Urinary bladder (tissue), 4 donors: ENCODE data around the gene PPP4R3C. TPM values are rescaled to one million over a fixed set of nuclear protein-coding genes. Genes with fewer than 3 reads are reported as not detected.
"Not testable (repeated sequence)": the region's sequence is repeated elsewhere in the genome, so short reads cannot be mapped to it uniquely, and the experiment has no call there.

Experiments
- DNase-seq: peaks from one replicate; pipeline ENCODE4 v3.0.0-alpha.2; 2015; ENCODE audit errors: extremely low spot score
- H3K27ac ChIP-seq: one replicate; pipeline ENCODE4 v1.5.1; 2013; ENCODE audit warnings: low read depth, mild to moderate bottlenecking, moderate library complexity
- H3K36me3 ChIP-seq: one replicate; pipeline ENCODE4 v1.6.1; 2013; ENCODE audit warnings: mild to moderate bottlenecking, moderate library complexity; ENCODE audit not compliant: insufficient read depth
- H3K4me1 ChIP-seq: one replicate; pipeline ENCODE4 v1.6.1; 2013; ENCODE audit warnings: mild to moderate bottlenecking, moderate library complexity; ENCODE audit not compliant: insufficient read depth
- H3K4me3 ChIP-seq: one replicate; pipeline ENCODE4 v1.5.1; 2013; ENCODE audit warnings: low read depth, low read length
- WGBS: extraction: QIAGEN DNeasy Blood & Tissue Kit; methylation state at CpG from one replicate; pipeline ENCODE4 v1.1.7; 2013; 5-methylcytosine and 5-hydroxymethylcytosine counted together
- polyA plus RNA-seq: library from polyadenylated mRNA; stranded (reverse); fragments of 200-250 nt; gene quantifications from one replicate; pipeline ENCODE4 v1.2.3, GENCODE V29; 2013
- total RNA-seq: library from RNA; depleted of rRNA; stranded (reverse); fragments of >200 nt; gene quantifications from one replicate; pipeline ENCODE4 v1.2.3, GENCODE V29; 2014
- donor health status: healthy with polysubstance abuse.
- donor health status: healthy.

The PPP4R3C gene
- total RNA-seq, result not detected
- not detected for polyA plus RNA-seq

DNA sequence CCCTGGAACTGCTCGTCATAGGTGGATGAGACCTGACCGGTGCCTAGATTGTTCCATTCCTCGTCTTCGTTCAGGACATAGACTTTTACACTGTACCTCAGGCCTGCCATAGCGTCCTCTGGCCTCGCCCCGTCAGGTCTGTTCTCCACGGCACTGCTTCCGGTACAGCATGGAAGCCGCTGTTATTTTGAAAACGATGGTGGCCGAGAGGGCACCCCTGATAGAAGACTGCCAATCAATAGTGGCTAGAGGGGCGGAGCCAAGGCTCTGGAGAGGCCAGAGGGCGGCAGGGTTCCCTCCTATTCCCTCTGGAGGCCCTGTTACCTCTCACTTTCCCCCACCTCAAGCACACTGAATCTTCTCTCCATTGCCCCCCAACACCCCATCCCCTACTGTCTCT is at the start of gene PPP4R3C:
PPP4R3C (minus strand) TSS at position 155 of the 400 bp plus-strand sequence; CDS start at position 110, 45 bp downstream.
- WGBS, result 96% methylated on average over 14 of the region's 14 CpGs
- DNase-seq, result no peak
- no peak within 1 kb of the TSS for H3K27ac ChIP-seq
- no peaks in the 10 kb centered on the region for H3K4me1 ChIP-seq
- H3K4me3 ChIP-seq, result no peak within 1 kb of the TSS
- H3K36me3 ChIP-seq, result no peaks in the 10 kb centered on the region

DNA sequence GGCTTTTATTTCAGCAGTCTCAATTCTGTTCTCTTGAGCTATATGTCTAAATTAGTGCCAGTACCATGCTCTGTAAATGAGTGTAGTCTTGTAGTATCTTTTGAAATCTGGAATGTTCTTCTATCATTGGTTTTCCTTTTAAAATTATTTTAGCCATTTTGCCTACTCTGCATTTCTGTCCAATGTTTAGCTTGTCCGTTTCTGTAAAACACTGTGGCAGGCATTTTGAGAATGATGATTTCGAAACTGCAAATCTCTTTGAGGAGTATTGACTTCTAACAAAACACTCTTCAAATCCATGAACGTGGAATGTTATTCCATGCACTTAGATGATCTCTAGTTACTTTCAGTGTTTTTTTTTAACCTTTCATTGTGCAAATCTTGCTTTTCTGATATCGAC is 28.3 kb upstream of the PPP4R3C start:
- Histone ChIP-seq H3K4me1 (no peaks in the 10 kb centered on the region), H3K27ac (no peak overlapping the region), H3K4me3 (no peak overlapping the region), H3K36me3 (no peaks in the 10 kb centered on the region)
- DNase-seq, result no peak
- 84% methylated on average over 4 of the region's 4 CpGs for WGBS

DNA sequence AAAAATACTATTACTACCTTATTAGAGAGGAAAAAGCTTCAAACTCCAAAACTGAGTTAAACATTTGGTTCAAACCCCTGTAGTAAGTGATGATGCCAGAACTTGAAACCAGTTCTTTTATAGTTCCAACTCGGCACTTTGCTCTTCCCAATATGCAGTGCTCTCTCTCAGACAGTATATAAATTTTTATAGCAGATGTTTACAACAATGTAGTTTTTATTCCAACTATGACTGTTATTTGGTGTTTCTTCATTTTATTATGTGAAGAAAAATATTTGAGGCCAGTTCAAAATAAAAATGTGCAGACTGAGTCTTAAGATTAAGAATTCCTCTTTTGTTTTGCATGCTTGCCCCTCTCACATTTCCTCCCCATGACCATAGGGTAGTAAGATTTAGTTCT is 2.9 kb upstream of the PPP4R3C start:
- WGBS, result 26% methylated on average over 1 of the region's 1 CpG
- no peak for DNase-seq
- no peak overlapping the region for H3K27ac ChIP-seq
- no peak overlapping the region for H3K4me3 ChIP-seq
- H3K36me3 ChIP-seq, result no peaks in the 10 kb centered on the region
- H3K4me1 ChIP-seq, result no peaks in the 10 kb centered on the region

DNA sequence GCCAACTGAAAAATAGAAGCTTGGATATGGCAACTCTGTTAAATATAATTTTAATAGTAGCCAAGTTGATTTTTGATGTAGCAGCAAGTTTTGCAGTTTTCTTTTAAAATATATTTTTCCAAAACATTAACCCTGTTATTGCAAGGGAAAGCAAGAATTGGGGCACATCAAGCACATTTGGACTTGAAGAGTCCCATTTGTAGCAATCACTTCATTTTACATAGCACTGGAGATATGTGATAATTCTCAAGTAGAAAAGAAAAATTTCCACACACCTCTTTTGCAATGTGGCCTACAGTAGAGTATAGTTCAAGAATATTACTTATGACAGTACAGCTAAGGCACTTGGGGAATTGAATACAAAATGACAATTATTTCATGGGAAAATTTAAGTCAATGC is 1.9 kb upstream of the PPP4R3C start:
- no peaks in the 10 kb centered on the region for H3K36me3 ChIP-seq
- H3K27ac ChIP-seq, result no peak overlapping the region
- H3K4me1 ChIP-seq, result no peaks in the 10 kb centered on the region
- no peak overlapping the region for H3K4me3 ChIP-seq
- no peak for DNase-seq

DNA sequence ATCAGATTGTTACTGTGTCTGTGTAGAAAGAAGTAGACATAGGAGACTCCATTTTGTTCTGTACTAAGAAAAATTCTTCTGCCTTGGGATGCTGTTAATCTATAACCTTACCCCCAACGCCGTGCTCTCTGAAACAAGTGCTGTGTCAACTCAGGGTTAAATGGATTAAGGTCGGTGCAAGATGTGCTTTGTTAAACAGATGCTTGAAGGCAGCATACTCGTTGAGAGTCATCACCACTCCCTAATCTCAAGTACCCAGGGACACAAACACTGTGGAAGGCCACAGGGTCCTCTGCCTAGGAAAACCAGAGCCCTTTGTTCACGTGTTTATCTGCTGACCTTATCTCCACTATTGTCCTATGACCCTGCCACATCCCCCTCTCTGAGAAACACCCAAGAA is 4.0 kb downstream of the PPP4R3C start:
- WGBS, result 84% methylated on average over 5 of the region's 5 CpGs
- H3K36me3 ChIP-seq, H3K4me1 ChIP-seq, H3K27ac ChIP-seq, H3K4me3 ChIP-seq, DNase-seq: not testable (repeated sequence)

DNA sequence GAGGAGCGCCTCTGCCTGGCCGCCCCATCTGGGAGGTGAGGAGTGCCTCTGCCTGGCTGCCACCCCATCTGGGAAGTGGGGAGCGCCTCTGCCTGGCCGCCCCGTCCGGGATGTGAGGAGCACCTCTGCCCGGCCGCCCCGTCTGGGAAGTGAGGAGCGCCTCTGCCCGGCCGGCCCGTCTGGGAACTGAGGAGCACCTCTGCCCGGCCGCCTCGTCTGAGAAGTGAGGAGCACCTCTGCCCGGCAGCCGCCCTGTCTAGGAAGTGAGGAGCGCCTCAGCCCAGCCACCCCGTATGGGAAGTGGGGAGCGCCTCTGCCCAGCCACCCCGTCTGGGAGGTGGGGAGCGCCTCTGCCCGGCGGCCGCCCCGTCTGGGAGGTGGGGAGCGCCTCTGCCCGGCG is 4.6 kb downstream of the PPP4R3C start:
- not testable (repeated sequence) for H3K27ac ChIP-seq, H3K4me3 ChIP-seq, H3K4me1 ChIP-seq, H3K36me3 ChIP-seq, DNase-seq
- WGBS, result 85% methylated on average over 30 of the region's 30 CpGs

DNA sequence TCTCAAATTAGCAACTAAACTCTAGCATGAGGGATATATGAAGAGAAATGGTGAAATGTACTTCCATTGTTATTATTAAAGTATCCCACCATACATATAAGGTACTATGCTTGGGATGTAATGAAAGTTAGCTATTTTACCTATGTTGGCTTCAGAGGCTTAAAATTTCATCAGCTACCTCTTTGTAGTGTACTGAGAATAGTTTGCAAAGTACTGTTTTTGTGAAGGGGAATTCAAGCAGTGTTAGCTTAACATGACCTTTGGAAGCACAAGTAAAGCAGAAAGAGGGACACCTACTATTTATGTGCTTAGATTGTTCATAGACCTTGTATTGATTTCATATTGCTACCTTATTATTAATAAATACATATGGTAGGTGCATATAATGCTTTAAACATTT is 11.8 kb downstream of the PPP4R3C start:
- H3K4me1 ChIP-seq, result no peaks in the 10 kb centered on the region
- H3K27ac ChIP-seq, result no peak overlapping the region
- no peaks in the 10 kb centered on the region for H3K36me3 ChIP-seq
- H3K4me3 ChIP-seq, result no peak overlapping the region
- no peak for DNase-seq

DNA sequence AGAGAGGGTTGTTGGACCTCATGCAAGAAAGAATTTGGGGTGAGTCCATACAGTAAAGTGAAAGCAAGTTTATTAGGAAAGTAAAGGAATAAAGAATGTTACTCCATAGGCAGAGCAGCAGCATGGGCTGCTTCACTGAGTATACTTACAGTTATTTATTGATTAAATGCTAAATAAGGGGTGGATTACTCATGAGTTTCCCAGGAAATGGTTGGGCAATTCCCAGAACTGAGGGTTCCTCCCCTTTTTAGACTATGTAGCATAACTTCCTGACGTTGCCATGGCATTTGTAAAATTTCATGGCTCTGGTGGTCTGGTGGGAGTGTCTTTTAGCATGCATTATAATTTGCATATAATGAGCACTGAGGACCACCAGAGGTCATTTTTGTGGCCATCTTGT is 16.7 kb downstream of the PPP4R3C start:
- no peaks in the 10 kb centered on the region for H3K4me1 ChIP-seq
- H3K27ac ChIP-seq, result no peak overlapping the region
- DNase-seq, result no peak
- H3K36me3 ChIP-seq, result no peaks in the 10 kb centered on the region
- 72% methylated on average over 1 of the region's 1 CpG for WGBS
- H3K4me3 ChIP-seq, result no peak overlapping the region

DNA sequence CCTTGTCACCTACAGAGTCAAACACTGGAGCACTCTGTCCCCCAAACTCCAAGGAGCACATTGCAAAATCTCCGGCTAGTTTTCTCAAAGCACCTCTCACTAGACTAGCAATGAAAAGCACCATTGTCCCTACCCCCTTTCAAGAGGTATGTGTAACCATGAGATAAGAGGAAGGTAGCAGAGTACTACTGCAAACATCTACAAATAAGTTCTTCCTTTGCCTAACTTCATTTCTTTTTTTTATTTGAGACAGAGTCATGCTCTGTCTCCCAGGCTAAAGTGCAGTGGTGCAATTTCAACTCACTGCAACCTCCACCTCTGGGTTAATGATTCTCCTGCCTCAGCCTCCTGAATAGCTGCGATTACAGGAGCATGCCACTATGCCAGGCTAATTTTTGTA is 17.7 kb downstream of the PPP4R3C start:
- Histone ChIP-seq H3K4me1 (no peaks in the 10 kb centered on the region), H3K27ac (no peak overlapping the region), H3K4me3 (no peak overlapping the region), H3K36me3 (no peaks in the 10 kb centered on the region)
- 93% methylated on average over 2 of the region's 2 CpGs for WGBS
- no peak for DNase-seq

DNA sequence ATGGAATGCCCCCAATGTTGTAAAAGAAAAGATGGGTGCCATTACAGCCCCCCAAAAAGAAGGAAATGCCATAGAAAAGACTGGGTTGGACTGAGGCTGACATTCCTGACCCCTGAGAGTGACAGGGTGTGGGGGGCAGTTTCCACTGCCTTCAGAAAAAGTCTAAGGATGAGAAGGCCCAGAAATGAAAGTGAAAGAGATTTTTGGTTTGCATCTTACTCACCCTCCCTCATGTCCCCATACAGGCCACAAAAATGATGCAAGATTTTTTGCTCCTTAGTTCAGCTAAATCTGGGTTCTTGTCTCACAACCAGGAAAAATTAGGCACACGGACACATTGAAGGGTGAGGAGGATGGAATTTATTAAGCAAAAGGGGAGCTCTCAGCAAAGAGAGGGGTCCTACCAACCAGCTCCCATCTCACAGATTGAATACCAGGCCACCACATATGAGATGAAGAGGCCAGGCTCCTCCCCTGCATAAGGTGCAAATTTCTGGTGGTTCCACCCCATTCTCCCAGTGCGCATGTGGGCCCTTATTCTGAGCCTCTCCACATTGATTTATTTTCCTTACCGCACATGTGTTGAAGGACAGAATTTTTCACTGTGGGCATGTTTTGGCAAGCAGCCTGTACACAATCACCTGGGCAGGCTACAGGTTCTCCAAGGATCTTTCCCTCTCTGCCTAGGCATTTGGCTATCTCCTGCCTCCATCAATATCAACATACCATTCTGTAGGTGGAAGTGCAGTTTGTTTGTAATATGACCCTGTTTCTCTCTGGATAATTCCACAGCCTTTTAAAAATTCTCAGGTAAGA is 18.8 kb downstream of the PPP4R3C start:
- 60% methylated on average over 3 of the region's 3 CpGs for WGBS
- DNase-seq, result no peak
- no peaks in the 10 kb centered on the region for H3K36me3 ChIP-seq

DNA sequence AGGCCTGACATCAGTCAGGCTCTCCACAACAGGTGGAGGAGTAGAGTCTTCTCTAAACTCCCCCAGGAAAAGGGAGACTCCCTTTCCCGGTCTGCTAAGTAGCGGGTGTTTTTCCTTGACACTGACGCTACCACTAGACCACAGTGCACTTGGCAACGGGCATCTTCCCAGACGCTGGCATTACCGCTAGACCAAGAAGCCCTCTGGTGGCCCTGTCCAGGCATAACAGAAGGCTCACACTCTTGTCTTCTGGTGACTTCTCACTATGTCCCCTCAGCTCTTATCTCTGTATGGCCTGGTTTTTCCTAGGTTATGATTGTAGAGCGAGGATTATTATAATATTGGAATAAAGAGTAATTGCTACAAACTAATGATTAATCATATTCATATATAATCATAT is 20.7 kb downstream of the PPP4R3C start:
- H3K4me1 ChIP-seq, H3K27ac ChIP-seq, DNase-seq, H3K4me3 ChIP-seq, H3K36me3 ChIP-seq: not testable (repeated sequence)
- WGBS, result 98% methylated on average over 7 of the region's 7 CpGs

More for the DNA sequence above, 18.8 kb downstream of the PPP4R3C start:
- no peaks in the 10 kb centered on the region for H3K4me1 ChIP-seq
- H3K4me3 ChIP-seq, result no peak overlapping the region
- H3K27ac ChIP-seq, result no peak overlapping the region

DNA sequence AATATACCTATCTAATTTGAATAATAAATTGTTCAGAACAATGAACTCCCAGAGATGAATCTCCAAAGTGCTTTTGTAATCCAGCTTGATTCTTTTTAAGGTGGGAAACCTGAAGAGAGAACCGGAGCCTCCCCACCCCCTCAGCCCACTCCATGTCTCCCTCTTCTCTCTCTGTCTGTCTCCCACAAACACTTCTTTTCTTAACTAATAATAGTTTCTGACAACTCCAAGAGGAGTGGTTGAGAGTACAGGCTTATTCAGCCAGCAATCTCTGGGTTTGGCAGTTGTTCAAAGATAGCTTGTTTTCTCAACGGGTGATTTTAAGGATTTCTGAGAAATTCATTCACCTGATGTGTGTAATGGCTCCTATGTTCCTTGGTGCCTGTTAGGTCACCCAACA is 23.4 kb downstream of the PPP4R3C start:
- 33% methylated on average over 2 of the region's 2 CpGs for WGBS
- H3K36me3 ChIP-seq, result no peaks in the 10 kb centered on the region
- no peak for DNase-seq

DNA sequence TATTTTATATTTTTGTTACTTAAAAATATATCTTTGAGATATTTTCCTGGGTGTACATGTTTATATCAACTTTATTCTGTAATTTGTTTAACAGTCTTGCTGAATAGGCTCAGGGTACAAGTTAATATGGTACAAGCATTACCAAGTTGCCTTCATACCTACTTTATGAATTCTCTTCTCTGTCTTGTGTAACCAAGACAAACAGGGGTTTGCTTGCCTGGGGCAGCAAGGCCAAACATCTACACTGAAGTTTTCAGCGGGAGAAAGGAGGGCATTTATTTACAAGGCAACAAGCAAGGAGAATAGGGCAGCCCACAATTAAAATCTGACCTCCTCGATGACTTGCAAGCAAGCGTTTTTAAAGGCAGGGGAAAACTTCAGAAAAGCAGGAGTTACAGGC is 24.2 kb downstream of the PPP4R3C start:
- WGBS, result 79% methylated on average over 3 of the region's 3 CpGs
- H3K4me1 ChIP-seq, result no peaks in the 10 kb centered on the region
- H3K36me3 ChIP-seq, result no peaks in the 10 kb centered on the region
- no peak overlapping the region for H3K27ac ChIP-seq
- DNase-seq, result no peak
- H3K4me3 ChIP-seq, result no peak overlapping the region

More for the DNA sequence above, 23.4 kb downstream of the PPP4R3C start:
- no peak overlapping the region for H3K4me3 ChIP-seq
- no peak overlapping the region for H3K27ac ChIP-seq
- H3K4me1 ChIP-seq, result no peaks in the 10 kb centered on the region

DNA sequence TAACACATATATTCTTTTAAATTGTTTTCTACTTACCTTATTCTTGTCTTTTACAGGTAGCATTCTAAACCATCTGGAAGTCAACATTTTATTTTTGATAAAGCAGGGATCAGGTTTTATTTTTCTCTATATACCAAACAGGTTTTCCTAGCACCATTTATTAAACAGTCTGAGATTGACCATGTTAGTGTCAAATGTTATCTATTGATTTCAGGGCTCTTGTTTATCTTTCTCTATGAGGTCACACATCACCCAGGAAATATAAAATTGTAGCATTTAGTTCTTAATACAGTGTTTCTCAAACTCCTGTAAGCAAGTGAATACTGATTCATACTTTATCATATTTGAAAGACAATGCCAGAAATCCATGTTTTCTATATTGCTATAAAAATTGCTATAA is 28.1 kb downstream of the PPP4R3C start:
- no peak for DNase-seq

More for the DNA sequence above, 28.1 kb downstream of the PPP4R3C start:
- H3K4me3 ChIP-seq, result no peak overlapping the region
- no peak overlapping the region for H3K27ac ChIP-seq
- no peaks in the 10 kb centered on the region for H3K36me3 ChIP-seq
- H3K4me1 ChIP-seq, result no peaks in the 10 kb centered on the region
